GM21526 (cell line): ENCODE results near the gene NDUFS3.
A peak's percentile ranks its signal among the peaks of the same experiment; 100 is the strongest.
"Not testable (repeated sequence)": the region's sequence is repeated elsewhere in the genome, so short reads cannot be mapped to it uniquely, and the experiment has no call there.

ENCODE experiments used
- ATAC-seq: cut with Tn5 transposase; IDR thresholded peaks from one replicate; pipeline ENCODE4 v1.9.1; 2021; ENCODE audit warnings: moderate library complexity; ENCODE audit not compliant: unreplicated experiment, low FRiP score

NDUFS3 gene

DNA sequence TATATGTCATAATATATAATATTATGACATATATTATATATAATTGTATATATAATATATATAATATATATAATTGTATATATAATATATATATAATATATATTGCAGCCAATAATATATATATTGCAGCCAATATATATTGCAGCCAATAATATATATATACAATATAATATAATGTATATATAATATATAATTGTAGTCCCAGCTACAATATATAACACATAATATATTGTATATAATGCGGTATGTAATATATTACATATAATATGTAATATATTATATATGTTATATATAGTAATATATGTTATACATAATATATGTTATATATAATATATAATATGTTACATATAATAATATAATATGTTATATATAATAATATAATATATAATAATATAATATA is 20.2 kb upstream of the NDUFS3 start:
- ATAC-seq = no peak

- ATAC-seq = no peak
These were observed 18.4 kb upstream of the NDUFS3 start for GRCh38 chr11:47560426-47560825.

DNA sequence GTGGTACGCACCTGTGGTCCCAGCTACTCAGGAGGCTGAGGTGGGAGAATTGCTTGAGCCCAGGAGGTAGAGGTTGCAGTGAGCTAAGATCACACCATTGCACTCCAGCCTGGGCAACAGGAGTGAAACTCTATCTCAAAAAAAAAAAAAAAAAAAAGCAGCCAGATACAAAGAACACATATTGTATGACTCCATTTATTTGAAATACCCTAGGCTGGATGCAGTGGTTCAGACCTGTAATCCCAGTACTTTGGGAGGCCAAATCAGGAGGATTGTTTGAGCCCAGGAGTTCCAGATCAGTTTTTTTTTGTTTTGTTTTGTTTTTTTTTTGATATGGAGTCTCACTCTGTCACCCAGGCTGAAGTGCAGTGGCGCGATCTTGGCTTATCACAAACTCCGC is 16.5 kb upstream of the NDUFS3 start:
- ATAC-seq = not testable (repeated sequence)

GRCh38 chr11:47564366-47564765 is 14.5 kb upstream of the NDUFS3 start:
- ATAC-seq = not testable (repeated sequence)

DNA sequence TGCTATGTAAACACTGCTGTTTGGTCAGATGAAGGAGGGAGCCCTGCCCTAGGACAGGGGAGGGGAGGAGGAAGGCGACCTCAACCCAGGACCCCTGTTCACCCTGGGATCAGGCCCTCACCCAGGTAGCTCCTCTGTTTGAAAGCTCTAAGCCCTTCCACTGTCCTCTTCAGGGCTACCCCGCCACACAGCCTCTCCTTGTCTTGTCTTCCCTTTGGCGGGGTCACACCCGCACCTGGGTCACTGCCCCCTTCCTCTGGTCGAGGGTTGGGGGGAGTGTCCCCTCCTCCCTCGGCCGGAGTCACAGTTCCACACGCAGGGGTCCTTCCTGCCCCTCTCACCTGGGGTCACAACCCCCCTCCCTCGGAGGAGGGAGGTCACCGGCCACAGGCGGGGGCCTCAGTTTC is 13.9 kb upstream of the NDUFS3 start:
- no peak for ATAC-seq

GRCh38 chr11:47565340-47566148 is 13.3 kb upstream of the NDUFS3 start, which contains the start of gene PTPMT1:
Gene PTPMT1 (plus strand): TSS chr11:47565599. CDS start chr11:47565623, 24 bp downstream.
- peak; percentile 78 for ATAC-seq

DNA sequence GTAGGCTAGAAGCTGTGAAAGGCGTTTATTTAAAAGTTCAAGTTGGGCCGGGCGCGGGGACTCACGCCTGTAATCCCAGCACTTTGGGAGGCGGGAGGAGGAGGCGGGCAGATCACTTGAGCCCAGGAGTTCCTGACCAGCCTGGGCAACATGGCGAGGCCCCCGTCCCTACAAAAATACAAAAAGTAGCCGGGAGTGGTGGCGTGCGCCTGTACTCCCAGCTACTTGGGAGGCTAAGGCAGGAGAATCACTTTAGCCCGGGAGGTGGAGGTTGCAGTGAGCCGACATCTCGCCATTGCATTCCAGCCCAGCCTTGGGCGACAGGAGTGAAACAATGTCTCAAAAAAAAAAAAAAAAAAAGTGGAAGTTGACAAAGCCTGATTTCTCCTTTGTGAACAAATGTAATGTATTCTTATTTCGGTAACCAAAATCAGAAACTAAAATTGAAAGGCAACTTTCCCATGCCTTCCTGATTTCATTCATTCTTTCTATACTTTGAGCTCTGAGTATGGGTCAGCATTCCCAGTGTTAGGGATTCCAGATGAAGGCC is 12.7 kb upstream of the NDUFS3 start:
- peak; percentile 1 for ATAC-seq

DNA sequence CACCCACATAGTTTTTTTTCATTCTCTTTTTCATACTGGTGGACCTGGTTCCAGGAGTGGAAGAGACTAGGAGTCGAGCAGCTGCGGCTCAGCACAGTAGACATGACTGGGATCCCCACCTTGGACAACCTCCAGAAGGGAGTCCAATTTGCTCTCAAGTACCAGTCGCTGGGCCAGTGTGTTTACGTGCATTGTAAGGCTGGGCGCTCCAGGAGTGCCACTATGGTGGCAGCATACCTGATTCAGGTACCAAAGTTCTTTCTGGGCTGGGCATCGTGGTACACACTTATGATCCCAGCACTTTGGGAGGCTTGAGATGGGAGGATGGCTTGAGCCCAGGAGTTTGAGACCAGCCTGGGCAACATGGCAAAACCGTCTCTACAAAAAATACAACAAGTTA is 9.2 kb upstream of the NDUFS3 start:
- ATAC-seq = no peak

DNA sequence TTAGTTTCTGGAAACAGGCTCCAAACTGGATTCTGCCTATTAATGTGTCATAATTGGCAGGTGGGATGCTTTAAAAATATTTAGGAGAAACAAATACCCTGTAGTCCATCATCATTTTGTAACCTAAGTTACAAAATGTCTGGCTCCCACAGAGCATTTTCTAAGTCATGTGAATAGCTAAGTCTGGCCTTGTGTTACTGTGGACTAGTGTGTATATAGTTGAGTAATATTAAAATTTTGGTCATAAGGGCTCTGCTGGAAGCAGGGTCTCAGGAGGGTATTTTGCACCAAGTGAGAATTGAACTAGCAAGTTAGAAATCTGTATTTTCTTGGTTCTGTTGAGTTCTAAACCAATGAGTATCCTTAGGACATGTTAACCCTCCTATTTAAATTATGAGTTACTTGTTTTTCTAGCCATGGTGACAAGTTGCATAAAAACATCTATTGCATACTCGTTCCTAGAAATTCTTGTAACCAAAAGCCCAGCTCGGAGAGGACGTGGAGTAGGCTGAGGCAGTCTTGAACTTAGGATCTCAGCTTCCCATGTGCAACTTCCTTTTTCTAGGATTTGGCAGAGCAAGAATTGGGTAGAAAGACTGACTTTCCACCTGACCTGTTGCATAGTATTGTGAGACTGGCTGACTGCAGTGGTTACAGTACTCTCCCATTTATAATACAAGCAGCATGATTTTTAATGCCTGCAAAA is 8.1 kb upstream of the NDUFS3 start:
- no peak for ATAC-seq

DNA sequence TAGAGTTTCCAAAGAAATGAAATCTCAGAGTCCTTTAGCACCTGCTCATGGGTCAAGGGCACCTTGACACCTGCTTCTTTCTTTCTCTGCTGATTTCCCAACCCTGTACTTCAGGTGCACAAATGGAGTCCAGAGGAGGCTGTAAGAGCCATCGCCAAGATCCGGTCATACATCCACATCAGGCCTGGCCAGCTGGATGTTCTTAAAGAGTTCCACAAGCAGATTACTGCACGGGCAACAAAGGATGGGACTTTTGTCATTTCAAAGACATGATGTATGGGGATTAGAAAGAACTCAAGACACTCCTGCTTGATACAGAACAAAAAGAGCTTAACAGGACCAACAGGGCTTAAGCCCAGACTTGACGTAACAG is 7.5 kb upstream of the NDUFS3 start:
- no peak for ATAC-seq

GRCh38 chr11:47571895-47572294 is 7.0 kb upstream of the NDUFS3 start:
- ATAC-seq = no peak

- no peak for ATAC-seq
These were observed 6.1 kb upstream of the NDUFS3 start for GRCh38 chr11:47572715-47573255.

DNA sequence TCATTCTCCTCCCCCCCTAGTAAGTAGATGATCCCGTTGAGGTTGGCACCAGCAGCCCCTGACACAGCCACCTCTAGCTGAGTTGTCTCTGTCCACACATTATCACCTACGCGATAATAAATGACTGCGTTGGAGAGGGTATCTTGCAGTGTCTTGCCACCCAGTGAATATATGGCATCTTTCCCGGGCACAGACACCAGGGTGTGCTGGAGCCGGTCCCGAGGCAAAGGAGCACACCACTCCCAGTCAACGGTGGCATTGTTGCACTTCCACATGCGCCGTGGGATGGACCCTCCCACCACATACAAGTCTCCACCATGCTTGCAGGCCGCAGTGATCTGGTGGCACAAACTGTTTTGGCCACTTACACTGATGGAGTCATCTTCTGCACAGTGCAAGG is 5.6 kb upstream of the NDUFS3 start:
- ATAC-seq = no peak

DNA sequence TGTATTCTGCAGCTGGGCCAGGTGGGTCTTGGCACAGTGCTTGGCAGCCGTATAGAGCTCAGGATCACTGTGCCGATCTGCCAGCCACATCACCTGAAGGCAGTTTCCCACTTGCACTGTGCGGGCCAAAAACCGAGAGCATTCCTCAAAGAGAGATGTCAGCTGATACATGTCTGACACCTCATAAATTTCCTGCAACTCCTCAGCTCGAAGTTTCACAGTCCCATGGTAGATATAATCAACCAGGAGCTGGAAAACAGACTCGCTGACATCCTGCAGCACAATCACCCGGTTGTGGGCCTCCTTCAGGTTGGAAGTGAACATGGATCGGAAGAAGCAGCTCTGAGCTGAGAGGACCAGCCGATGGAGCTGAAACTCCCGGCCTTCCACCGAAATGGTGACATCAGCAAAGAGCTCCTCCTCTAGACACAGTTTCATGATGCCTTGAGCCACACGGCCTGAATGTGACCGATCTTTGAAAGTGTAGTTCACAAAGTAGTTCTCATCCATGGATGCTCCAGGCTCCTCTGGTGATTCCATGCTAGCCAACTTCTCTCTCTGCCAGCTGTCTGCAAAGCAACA is 1.3 kb upstream of the NDUFS3 start:
- no peak for ATAC-seq

DNA sequence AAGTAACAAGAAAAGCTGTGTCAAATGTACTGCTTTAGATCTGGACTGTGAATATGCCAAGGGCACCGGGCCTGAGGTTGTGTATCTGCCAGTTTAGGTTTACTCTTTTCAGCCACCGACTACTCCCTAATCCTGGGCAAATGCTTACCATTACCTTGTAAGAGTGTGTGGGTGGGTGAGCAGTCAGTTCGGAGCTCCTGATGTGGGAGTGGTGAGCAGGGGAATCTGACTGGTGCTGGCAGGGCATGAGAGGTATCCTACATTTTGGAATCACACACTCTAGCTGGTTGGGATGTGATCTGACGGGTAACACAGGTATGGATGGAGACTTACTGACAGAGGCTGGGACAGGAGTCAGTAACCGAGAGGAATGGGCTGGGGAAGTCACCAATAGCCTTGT is 5.0 kb downstream of the NDUFS3 start:
- ATAC-seq = no peak

GRCh38 chr11:47586098-47586855 is 7.4 kb downstream of the NDUFS3 start, which contains the start of gene FAM180B:
Gene FAM180B (plus strand): TSS chr11:47586678. CDS start chr11:47586769, 91 bp downstream.
- ATAC-seq = no peak

DNA sequence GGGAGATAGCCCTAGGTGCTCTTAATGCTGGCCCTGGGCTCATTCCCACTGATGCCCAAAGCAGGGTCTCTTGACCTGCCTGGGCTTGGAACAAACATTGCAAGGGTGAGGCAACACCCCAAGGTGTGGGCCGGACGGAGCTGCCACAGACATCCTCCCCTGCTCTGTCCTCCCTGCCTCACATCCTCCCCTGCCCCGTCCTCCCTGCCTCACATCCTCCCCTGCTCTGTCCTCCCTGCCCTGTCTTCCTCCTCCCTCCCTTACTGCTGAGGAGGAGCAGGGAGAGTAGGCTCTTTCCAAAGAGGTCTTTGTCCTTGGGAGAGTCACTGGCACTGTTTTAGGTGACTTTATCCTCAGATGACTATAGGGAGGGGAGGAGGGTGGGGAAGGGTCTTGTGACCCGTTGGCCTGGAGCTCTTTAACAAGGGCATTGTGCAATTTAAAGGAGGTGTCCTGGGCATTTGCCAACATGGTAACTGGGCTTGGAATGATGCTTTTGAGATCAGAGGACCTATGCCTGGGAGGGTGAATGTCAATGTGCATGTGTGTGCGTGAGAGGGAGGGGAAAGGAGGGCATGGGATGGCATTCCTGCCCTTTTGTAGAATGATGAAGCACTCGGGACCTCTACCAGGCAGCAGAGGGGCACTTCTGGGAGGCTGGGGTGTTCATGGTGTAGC is 8.3 kb downstream of the NDUFS3 start:
- ATAC-seq = no peak

GRCh38 chr11:47587723-47588326 is 9.0 kb downstream of the NDUFS3 start:
- no peak for ATAC-seq

DNA sequence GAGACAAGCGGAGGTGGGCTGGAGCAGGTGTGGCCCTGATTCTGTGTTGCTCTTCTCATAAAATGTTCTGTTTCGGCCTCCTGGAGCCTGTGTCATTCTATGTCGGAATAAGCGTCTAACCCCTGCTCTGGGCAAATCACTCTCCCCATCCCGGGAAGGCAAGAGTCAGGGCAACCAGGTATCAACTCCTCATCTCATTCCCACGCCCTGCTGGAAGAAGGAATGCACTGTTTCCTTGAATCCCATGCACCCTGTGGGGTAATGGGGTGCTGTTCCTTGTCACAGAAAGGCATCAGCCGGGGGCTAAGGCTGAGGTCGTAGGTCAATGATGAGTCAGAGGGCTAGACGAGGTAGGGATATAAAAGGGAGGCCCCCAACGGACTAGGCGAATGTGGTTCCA is 10.2 kb downstream of the NDUFS3 start:
- no peak for ATAC-seq
